Caco-2 (cell line): Measurements from ENCODE around the gene KLK3. TPM values are rescaled to one million over a fixed set of nuclear protein-coding genes. Genes with fewer than 3 reads are reported as not detected.

Experiments
- BruUV-seq: library from RNA; stranded (reverse); fragments of 400-500 nt; replicated peaks from 2 replicates; lab custom pipeline; 2021; lab: Mats Ljungman, UMichigan
- CTCF ChIA-PET: fragments of 300-600 bp; sonication (Branson Sonifier 250); formaldehyde crosslinking; loops from one replicate; lab custom pipeline; 2022; ENCODE audit warnings: antibody characterized with exemption; lab: Charles Lee
- POLR2A ChIA-PET: fragments of 300-600 bp; sonication (Branson Sonifier 250); formaldehyde crosslinking; loops from one replicate; lab custom pipeline; 2022; ENCODE audit warnings: antibody characterized with exemption; lab: Charles Lee
- DNase-seq, 2 experiments: peaks; one replicate each; pipeline versions ENCODE4 v3.0.0 to v3.0.0-alpha.2; 2020 to 2022
- H3K27me3 ChIP-seq: replicated peaks from 2 replicates; pipeline ENCODE4 v1.6.0; 2011; ENCODE audit warnings: low read length; ENCODE audit not compliant: control insufficient read depth, insufficient read depth
- H3K36me3 ChIP-seq: 2 replicates; pipeline ENCODE4 v1.5.1; 2011; ENCODE audit warnings: low read length; ENCODE audit not compliant: control insufficient read depth, insufficient read depth
- H3K4me1 ChIP-seq: fragments of 250-450 bp; sonication (Bioruptor Pico); 2 replicates; pipeline ENCODE4 v1.5.1; 2020; ENCODE audit warnings: mild to moderate bottlenecking
- H3K4me3 ChIP-seq: 2 replicates; pipeline ENCODE4 v1.5.1; 2011; ENCODE audit warnings: low read depth, mild to moderate bottlenecking, control low read depth, low read length
- H3K9me3 ChIP-seq: fragments of 250-450 bp; sonication (Bioruptor Pico); 2 replicates; pipeline ENCODE4 v1.5.1; 2020; ENCODE audit warnings: mild to moderate bottlenecking, moderate library complexity
- H3K27ac Mint-ChIP-seq: one replicate; pipeline ENCODE4 v1.8.0; 2022; ENCODE audit warnings: mixed read lengths; ENCODE audit not compliant: unreplicated experiment
- H3K27me3 Mint-ChIP-seq: one replicate; pipeline ENCODE4 v1.8.0; 2022; ENCODE audit warnings: mixed read lengths; ENCODE audit not compliant: insufficient read depth, unreplicated experiment
- H3K36me3 Mint-ChIP-seq: one replicate; pipeline ENCODE4 v1.8.0; 2022; ENCODE audit warnings: mild to moderate bottlenecking, mixed read lengths; ENCODE audit not compliant: insufficient read depth, unreplicated experiment
- H3K4me1 Mint-ChIP-seq: one replicate; pipeline ENCODE4 v1.8.0; 2022; ENCODE audit warnings: low read depth, mixed read lengths; ENCODE audit not compliant: unreplicated experiment
- H3K4me3 Mint-ChIP-seq: one replicate; pipeline ENCODE4 v1.8.0; 2022; ENCODE audit warnings: mild to moderate bottlenecking, moderate library complexity, mixed read lengths; ENCODE audit not compliant: unreplicated experiment
- H3K9me3 Mint-ChIP-seq: one replicate; pipeline ENCODE4 v1.8.0; 2022; ENCODE audit warnings: mixed read lengths; ENCODE audit not compliant: unreplicated experiment
- CTCF ChIP-seq, 2 experiments: fragments of 200-600 bp in 1 of 2; IDR thresholded peaks; 1 replicate in 1 of 2; 2 replicates in 1 of 2; pipeline versions ENCODE4 v1.5.1 to v1.8.0; 2011 to 2022; ENCODE audit warnings: antibody characterized with exemption in 1 of 2, control low read depth in 1 of 2, inconsistent platforms in 1 of 2, low read depth in 1 of 2, low read length in 1 of 2, mild to moderate bottlenecking in 1 of 2, moderate library complexity in 1 of 2; ENCODE audit not compliant: insufficient read depth in 1 of 2, severe bottlenecking in 1 of 2, unreplicated experiment in 1 of 2
- intact Hi-C: fragments of 100-400 bp; cut with micrococcal nuclease; formaldehyde crosslinking; loops from one replicate; pipeline ENCODE4 v1.10.0; 2022; ENCODE audit not compliant: unreplicated experiment
- total RNA-seq: library from RNA; stranded (reverse); gene quantifications from 2 replicates; pipeline ENCODE4 v1.2.3, GENCODE V29; 2022

The KLK3 gene
- total RNA-seq, 1 experiment from 2014 or later: not detected

- H3K27ac Mint-ChIP-seq: no peak overlapping the region
- no peaks in the 10 kb centered on the region for H3K9me3 ChIP-seq
- no TSS peak for BruUV-seq
- no peak for DNase-seq
- H3K36me3 ChIP-seq: no peaks in the 10 kb centered on the region
- no peak overlapping the region for H3K4me3 ChIP-seq
- no peaks in the 10 kb centered on the region for H3K27me3 ChIP-seq
- no peaks in the 10 kb centered on the region for H3K4me1 ChIP-seq
- no peak overlapping the region for H3K4me3 Mint-ChIP-seq
- H3K4me1 Mint-ChIP-seq: no peaks in the 10 kb centered on the region
- CTCF ChIA-PET: no interaction called here
- POLR2A ChIA-PET: no interaction called here
- H3K9me3 Mint-ChIP-seq: no peaks in the 10 kb centered on the region
- peaks cover 10% of the 10 kb centered on the region for H3K27me3 Mint-ChIP-seq
- no peak for TF ChIP-seq CTCF (IDR thresholded peaks at IDR 0.05; ENCODE audit: insufficient read depth in 1 of 2, low read depth in 1 of 2, low read length in 1 of 2, severe bottlenecking in 1 of 2, unreplicated experiment in 1 of 2)
- H3K36me3 Mint-ChIP-seq: no peaks in the 10 kb centered on the region
- intact Hi-C loops: no loop called here
Measured at GRCh38 chr19:50897191-50897607, 42.5 kb downstream of the KLK3 start.

GRCh38 chr19:50897612-50898011, 42.9 kb downstream of the KLK3 start:
- Mint-ChIP-seq H3K36me3 (no peaks in the 10 kb centered on the region), H3K27me3 (peaks cover 10% of the 10 kb centered on the region), H3K4me1 (no peaks in the 10 kb centered on the region), H3K27ac (no peak overlapping the region), H3K4me3 (no peak overlapping the region), H3K9me3 (no peaks in the 10 kb centered on the region)
- Histone ChIP-seq H3K4me1 (no peaks in the 10 kb centered on the region), H3K36me3 (no peaks in the 10 kb centered on the region), H3K27me3 (no peaks in the 10 kb centered on the region), H3K4me3 (no peak overlapping the region), H3K9me3 (no peaks in the 10 kb centered on the region)
- intact Hi-C loops: no loop called here
- BruUV-seq: no TSS peak
- no peak for DNase-seq
- TF ChIP-seq CTCF (IDR thresholded peaks at IDR 0.05; ENCODE audit: insufficient read depth in 1 of 2, low read depth in 1 of 2, low read length in 1 of 2, severe bottlenecking in 1 of 2, unreplicated experiment in 1 of 2): no peak
- ChIA-PET CTCF (no interaction called here), POLR2A (no interaction called here)

GRCh38 chr19:50898018-50898417, 43.3 kb downstream of the KLK3 start:
- H3K36me3 Mint-ChIP-seq: no peaks in the 10 kb centered on the region
- no peaks in the 10 kb centered on the region for H3K4me1 ChIP-seq
- no peaks in the 10 kb centered on the region for H3K4me1 Mint-ChIP-seq
- no peak overlapping the region for H3K27ac Mint-ChIP-seq
- no peak overlapping the region for H3K4me3 Mint-ChIP-seq
- H3K9me3 Mint-ChIP-seq: no peaks in the 10 kb centered on the region
- H3K9me3 ChIP-seq: no peaks in the 10 kb centered on the region
- DNase-seq: no peak
- peaks cover 10% of the 10 kb centered on the region for H3K27me3 Mint-ChIP-seq
- H3K36me3 ChIP-seq: no peaks in the 10 kb centered on the region
- TF ChIP-seq CTCF (IDR thresholded peaks at IDR 0.05; ENCODE audit: insufficient read depth in 1 of 2, low read depth in 1 of 2, low read length in 1 of 2, severe bottlenecking in 1 of 2, unreplicated experiment in 1 of 2): no peak
- H3K4me3 ChIP-seq: no peak overlapping the region
- H3K27me3 ChIP-seq: no peaks in the 10 kb centered on the region
- BruUV-seq: no TSS peak
- intact Hi-C loops: no loop called here
- ChIA-PET CTCF (no interaction called here), POLR2A (no interaction called here)
